ENCODE data around the gene SLC15A3. TPM values are rescaled to one million over a fixed set of nuclear protein-coding genes. Genes with fewer than 3 reads are reported as not detected.

The SLC15A3 gene
- total RNA-seq, 1 donor from 2014 or later, result 11.6 TPM

DNA sequence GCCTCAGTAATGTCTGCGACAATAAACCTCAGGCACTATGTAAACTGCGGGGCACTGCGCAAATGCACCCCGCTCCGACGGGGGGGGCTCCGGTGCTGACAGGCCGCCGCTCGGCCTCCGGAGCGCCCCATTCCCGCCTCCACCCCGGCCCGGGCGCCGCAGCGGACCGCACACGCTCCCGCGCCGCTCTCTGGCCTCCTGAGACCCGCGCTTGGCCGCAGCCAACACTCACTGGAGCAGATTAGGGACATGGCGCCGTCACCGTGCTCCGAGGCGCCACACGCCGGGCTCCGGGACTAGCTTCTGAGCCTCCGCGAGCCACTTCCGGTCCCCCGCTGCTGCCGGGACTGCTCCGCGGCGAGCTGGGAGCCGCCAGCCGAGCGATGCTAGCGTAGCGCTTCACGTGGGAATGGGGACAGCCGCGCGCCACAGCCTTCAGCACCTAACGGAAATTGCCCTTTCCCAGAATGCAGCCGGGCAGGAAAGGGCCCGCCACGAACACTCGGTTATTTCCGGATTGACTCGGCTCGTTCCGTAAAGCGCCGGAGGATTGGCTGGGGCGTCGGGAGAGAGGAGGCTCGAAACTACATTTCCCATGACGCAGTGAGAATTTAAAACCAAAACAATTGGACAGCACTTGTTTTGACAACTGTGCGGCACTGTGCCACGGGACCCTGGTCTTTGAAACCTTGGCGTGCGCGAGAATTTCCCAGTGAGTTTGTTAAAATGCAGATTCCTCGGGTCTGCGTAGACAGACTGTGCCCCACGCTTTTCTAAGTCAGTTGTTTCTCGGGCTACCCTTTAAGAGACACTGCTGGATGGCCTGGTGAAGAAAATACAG lies 45.6 kb downstream of the SLC15A3 start, which contains the start of gene PRPF19:
Gene PRPF19, minus strand, starts transcription at position 454 of the 841 bp plus-strand sequence. Its CDS starts 203 bp downstream, at position 251.
- intact Hi-C loops (cut with DNase I), result loop anchor here (5.0 kb wide), 1 partner anchor 64 kb away; the partner anchor contains the start of gene CCDC86
- DNase-seq (ENCODE audit: low spot score), result peak; percentile 99

DNA sequence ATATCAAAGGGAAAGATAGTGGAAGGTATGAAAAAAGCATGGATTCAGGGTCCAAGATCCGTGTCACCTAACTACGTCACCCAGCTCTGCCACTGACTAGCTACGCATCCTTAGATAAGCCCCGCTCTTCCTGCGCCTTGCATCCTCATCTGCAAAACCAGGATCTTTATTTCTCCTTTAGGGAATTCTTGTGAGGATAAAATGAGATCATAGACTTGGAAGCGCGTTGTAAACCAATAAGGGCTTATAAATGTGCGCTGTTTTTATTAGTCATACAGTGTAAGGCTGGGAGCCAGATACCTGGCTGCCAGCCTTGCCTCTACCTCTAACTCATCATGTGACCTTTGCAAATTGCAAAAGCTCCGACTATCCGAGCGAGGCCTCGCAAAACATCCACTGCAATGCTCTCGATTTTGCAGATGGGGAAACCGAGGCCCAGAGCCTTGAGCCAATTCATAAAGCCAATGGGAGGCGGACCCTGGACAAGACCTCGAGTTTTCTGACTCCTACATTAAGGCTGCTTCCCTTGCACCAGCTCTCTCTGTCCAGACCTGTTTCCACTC lies 46.3 kb downstream of the SLC15A3 start:
- intact Hi-C loops (cut with DNase I), result loop anchor here (5.0 kb wide), 1 partner anchor 63 kb away; the partner anchor contains the start of gene CCDC86
- no peak for DNase-seq (ENCODE audit: low spot score)

- intact Hi-C loops (cut with DNase I), result loop anchor here (5.0 kb wide), 1 partner anchor 63 kb away; the partner anchor contains the start of gene CCDC86
- no peak for DNase-seq (ENCODE audit: low spot score)
Measured at GRCh38 chr11:60905047-60905446, 46.9 kb downstream of the SLC15A3 start.

DNA sequence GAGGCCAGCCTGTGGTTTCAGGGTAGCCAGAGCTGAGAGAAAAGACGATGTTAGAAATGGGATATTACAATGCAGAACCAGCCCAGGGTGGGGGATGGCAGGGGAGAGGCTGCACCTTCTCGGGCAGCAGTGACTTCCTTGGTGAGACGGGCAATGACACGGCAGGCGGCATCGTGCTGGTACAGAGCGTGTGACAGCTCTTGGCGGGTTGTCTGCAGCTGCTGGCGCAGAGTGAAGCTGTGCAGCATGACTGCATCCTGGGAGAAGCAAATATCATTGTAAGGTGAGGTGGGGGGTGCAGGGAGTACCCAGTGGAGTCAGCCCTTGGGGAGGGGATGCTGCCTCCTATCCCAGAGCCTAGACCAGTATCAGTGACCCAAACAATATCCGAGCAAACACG lies 49.4 kb downstream of the SLC15A3 start:
- DNase-seq (ENCODE audit: low spot score), result no peak
- intact Hi-C loops (cut with DNase I), result no loop called here

GRCh38 chr11:60900673-60901404 lies 51.1 kb downstream of the SLC15A3 start:
- intact Hi-C loops (cut with DNase I), result no loop called here
- DNase-seq (ENCODE audit: low spot score), result no peak

GRCh38 chr11:60899977-60900376 lies 52.0 kb downstream of the SLC15A3 start:
- intact Hi-C loops (cut with DNase I), result loop anchor here (2.0 to 5.0 kb wide), 2 partner anchors 69 to 118 kb away; no protein-coding TSS in a partner anchor
- DNase-seq (ENCODE audit: low spot score), result no peak

GRCh38 chr11:60899046-60899936 lies 52.7 kb downstream of the SLC15A3 start:
- intact Hi-C loops (cut with DNase I), result loop anchor here (2.0 to 5.0 kb wide), 2 partner anchors 68 to 117 kb away; no protein-coding TSS in a partner anchor
- DNase-seq (ENCODE audit: low spot score), result no peak

GRCh38 chr11:60897496-60897895 lies 54.5 kb downstream of the SLC15A3 start:
- DNase-seq (ENCODE audit: low spot score), result no peak
- intact Hi-C loops (cut with DNase I), result loop anchor here (5.0 kb wide), 1 partner anchor 115 kb away; no protein-coding TSS in a partner anchor

GRCh38 chr11:60895687-60896086 lies 56.3 kb downstream of the SLC15A3 start:
- DNase-seq (ENCODE audit: low spot score), result no peak
- intact Hi-C loops (cut with DNase I), result loop anchor here (5.0 kb wide), 1 partner anchor 113 kb away; no protein-coding TSS in a partner anchor

DNA sequence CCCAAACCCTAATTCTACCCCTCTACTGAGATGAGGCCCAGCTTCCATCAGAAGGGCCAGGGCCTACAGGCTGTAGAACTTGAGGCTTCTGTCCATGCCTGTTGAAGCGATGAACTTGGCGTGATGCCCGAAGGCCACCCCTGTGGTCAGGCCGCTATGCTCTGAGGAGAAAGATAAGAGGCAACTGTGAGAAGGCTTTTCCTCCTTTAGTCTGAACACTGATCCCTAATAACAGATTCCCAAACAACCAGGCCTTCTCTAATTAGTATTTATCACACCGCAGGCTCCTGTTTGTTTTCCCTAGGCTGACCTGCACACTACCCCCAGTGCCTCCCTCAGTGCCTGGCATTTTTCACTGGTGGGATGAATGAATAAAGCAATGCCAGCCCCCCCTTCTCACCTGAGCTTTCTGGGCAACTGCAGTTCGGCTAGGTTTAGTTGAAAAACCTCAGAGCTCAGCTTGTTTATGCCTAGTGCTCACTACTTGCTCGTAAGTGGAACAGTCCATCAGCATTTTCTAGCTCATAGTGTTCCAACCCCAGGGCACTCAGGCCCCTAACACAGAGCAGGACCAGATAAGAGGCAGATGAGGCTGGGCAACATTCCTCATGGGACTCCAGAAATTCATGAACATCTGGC lies 60.8 kb downstream of the SLC15A3 start:
- no peak for DNase-seq (ENCODE audit: low spot score)
- intact Hi-C loops (cut with DNase I), result no loop called here

GRCh38 chr11:60890696-60891095 lies 61.3 kb downstream of the SLC15A3 start:
- DNase-seq (ENCODE audit: low spot score), result no peak

GRCh38 chr11:60889869-60890311 lies 62.1 kb downstream of the SLC15A3 start:
- intact Hi-C loops (cut with DNase I), result loop anchor here (5.0 kb wide), 1 partner anchor 113 kb away; no protein-coding TSS in a partner anchor
- no peak for DNase-seq (ENCODE audit: low spot score)

More at GRCh38 chr11:60890696-60891095, 61.3 kb downstream of the SLC15A3 start:
- intact Hi-C loops (cut with DNase I), result no loop called here

DNA sequence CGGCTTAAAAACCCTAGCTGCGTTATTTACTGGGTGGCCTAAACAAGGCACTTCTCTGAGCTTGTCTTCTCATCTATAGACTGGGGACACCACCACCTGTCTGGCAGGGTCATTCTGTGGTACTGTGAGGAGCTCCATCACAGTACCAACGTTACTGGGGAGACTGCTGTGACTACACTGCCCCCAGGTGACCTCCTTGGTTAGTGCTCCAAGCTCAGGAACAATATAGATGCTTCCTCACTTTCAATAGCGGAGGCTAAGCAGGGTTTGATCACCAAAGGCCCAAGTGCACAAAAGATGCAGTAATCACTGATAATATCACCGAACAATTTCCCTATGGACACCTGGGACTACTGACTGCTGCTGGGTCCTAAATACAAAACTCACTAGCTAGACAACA lies 64.4 kb downstream of the SLC15A3 start:
- no peak for DNase-seq (ENCODE audit: low spot score)
- intact Hi-C loops (cut with DNase I), result loop anchor here (2.0 to 5.0 kb wide), 2 partner anchors 57 to 110 kb away; no protein-coding TSS in a partner anchor

Other genes with a start within 250 kb of the SLC15A3 start
- gene MS4A18, start 227.5 kb downstream of the SLC15A3 start, total RNA-seq, result not detected
- not detected for gene MS4A15, start 195.3 kb downstream of the SLC15A3 start, total RNA-seq
- gene MS4A10, start 166.8 kb downstream of the SLC15A3 start, total RNA-seq, result not detected
- gene CCDC86, start 110.1 kb downstream of the SLC15A3 start, total RNA-seq, result 10.3 TPM
- gene PTGDR2, start 96.2 kb downstream of the SLC15A3 start, total RNA-seq, result 0.89 TPM
- gene ZP1, start 84.6 kb downstream of the SLC15A3 start, total RNA-seq, result not detected
- 32.5 TPM for gene PRPF19, start 45.6 kb downstream of the SLC15A3 start, total RNA-seq
- gene TMEM109, start 38.0 kb downstream of the SLC15A3 start, total RNA-seq, result 80.2 TPM
- gene TMEM132A, start 27.7 kb downstream of the SLC15A3 start, total RNA-seq, result 4.9 TPM
- 0.86 TPM for gene CD6, start 19.5 kb upstream of the SLC15A3 start, total RNA-seq
- not detected for gene CD5, start 150.3 kb upstream of the SLC15A3 start, total RNA-seq
- gene VPS37C, start 209.2 kb upstream of the SLC15A3 start, total RNA-seq, result 19.6 TPM